Hypothalamus (tissue), 51 donors: ENCODE data around the gene TRIM14.
"Not testable (repeated sequence)": the region's sequence is repeated elsewhere in the genome, so short reads cannot be mapped to it uniquely, and the experiment has no call there.

Source experiments
- DNase-seq, 51 donors: peaks; one replicate each; lab custom pipeline; 2025; lab: John Stamatoyannopoulos, UW

Gene TRIM14

GRCh38 chr9:98085944-98086343 lies 33.1 kb downstream of the TRIM14 start:
- peak in 3 of 51 donors; percentile 16 to 54 (median 16) for DNase-seq

GRCh38 chr9:98085058-98085457 lies 34.0 kb downstream of the TRIM14 start:
- no peak for DNase-seq

GRCh38 chr9:98084396-98084795 lies 34.6 kb downstream of the TRIM14 start:
- no peak for DNase-seq

- DNase-seq, result no peak
These were observed 35.3 kb downstream of the TRIM14 start for GRCh38 chr9:98083566-98084183.

GRCh38 chr9:98083061-98083501 lies 35.9 kb downstream of the TRIM14 start:
- no peak for DNase-seq

- no peak for DNase-seq
These were observed 37.4 kb downstream of the TRIM14 start for GRCh38 chr9:98081477-98082219.

GRCh38 chr9:98080780-98081179 lies 38.2 kb downstream of the TRIM14 start:
- DNase-seq, result no peak

GRCh38 chr9:98080326-98080725 lies 38.7 kb downstream of the TRIM14 start:
- DNase-seq, result no peak

GRCh38 chr9:98078895-98079294 lies 40.1 kb downstream of the TRIM14 start:
- DNase-seq, result no peak

GRCh38 chr9:98076514-98076890 lies 42.5 kb downstream of the TRIM14 start:
- not testable (repeated sequence) for DNase-seq

- DNase-seq, result no peak
These were observed 43.7 kb downstream of the TRIM14 start for GRCh38 chr9:98075332-98075805.

- DNase-seq, result peak in 40 of 51 donors; percentile 4 to 79 (median 37)
These were observed 44.7 kb downstream of the TRIM14 start for GRCh38 chr9:98074115-98074990.

- DNase-seq, result no peak
These were observed 47.3 kb downstream of the TRIM14 start for GRCh38 chr9:98071737-98072136.

GRCh38 chr9:98070704-98071103 lies 48.3 kb downstream of the TRIM14 start:
- DNase-seq, result no peak

- DNase-seq, result no peak
These were observed 49.5 kb downstream of the TRIM14 start for GRCh38 chr9:98069551-98069950.

GRCh38 chr9:98067184-98067583 lies 51.8 kb downstream of the TRIM14 start:
- no peak for DNase-seq

GRCh38 chr9:98066235-98066634 lies 52.8 kb downstream of the TRIM14 start:
- no peak for DNase-seq

- DNase-seq, result peak in 3 of 51 donors; percentile 3 to 10 (median 4)
These were observed 54.2 kb downstream of the TRIM14 start for GRCh38 chr9:98064623-98065392.

GRCh38 chr9:98062161-98062560 lies 56.9 kb downstream of the TRIM14 start:
- DNase-seq, result no peak

GRCh38 chr9:98057138-98057799 lies 61.8 kb downstream of the TRIM14 start:
- DNase-seq, result peak in 2 of 51 donors; percentile 36 to 70
